Fibroblast of the conjunctiva (primary cell): Measurements from ENCODE around the gene ANKRD65.
A peak's percentile ranks its signal among the peaks of the same experiment; 100 is the strongest.
"Not testable (repeated sequence)": the region's sequence is repeated elsewhere in the genome, so short reads cannot be mapped to it uniquely, and the experiment has no call there.

ENCODE experiments used
- DNase-seq: peaks from one replicate; pipeline ENCODE4 v3.0.0-alpha.2; 2010; ENCODE audit warnings: low read depth

Gene ANKRD65

GRCh38 chr1:1415751-1416150 lies 5.3 kb downstream of the ANKRD65 start:
- DNase-seq = no peak

DNA sequence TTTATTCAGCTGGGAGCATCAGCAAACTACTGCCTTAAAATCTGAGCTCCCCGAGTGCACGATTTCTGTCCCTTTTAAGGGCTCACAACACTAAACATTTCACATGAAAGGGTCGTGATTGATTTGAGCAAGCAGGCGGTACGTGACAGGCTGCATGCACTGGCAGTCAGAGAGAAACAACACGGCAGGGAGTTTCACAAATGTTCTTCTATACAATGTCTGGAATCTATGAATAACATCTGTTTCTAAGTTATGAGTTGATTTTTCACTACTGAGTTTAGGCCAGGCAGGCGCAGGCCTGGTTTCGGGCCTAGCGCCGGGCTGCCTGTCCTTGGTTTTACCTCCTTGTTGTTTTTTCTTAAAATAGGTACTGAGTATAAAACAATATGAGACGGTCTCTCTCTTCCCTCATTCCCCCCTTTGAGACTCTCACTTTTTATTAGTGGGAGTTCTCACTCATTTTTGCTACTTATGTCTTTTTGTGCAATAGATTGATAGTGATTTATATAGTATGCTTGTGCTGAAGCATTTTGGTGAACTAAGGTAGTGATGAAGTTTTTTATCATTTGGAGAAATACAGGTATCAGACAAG lies 8.7 kb downstream of the ANKRD65 start:
- not testable (repeated sequence) for DNase-seq

DNA sequence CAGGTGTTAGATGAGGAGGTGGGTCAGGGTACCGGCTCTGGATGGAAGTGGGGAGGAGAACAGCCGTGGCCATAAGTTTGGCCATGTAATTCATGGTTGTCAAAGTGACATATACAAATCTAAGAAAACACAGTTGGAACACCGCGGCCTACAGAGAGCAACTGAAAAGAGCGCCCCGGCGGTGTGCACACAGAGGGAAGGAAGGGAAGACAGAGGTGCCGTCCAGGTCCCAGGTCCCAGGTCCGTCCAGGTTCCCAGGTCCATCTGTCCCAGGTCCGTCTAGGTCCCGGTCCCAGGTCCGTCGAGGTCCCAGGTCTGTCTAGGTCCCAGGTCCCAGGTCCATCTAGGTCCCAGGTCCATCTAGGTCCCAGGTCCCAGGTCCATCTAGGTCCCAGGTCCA lies 9.4 kb downstream of the ANKRD65 start:
- no peak for DNase-seq

- DNase-seq = not testable (repeated sequence)
These were observed 10.8 kb downstream of the ANKRD65 start for GRCh38 chr1:1410238-1410637.

DNA sequence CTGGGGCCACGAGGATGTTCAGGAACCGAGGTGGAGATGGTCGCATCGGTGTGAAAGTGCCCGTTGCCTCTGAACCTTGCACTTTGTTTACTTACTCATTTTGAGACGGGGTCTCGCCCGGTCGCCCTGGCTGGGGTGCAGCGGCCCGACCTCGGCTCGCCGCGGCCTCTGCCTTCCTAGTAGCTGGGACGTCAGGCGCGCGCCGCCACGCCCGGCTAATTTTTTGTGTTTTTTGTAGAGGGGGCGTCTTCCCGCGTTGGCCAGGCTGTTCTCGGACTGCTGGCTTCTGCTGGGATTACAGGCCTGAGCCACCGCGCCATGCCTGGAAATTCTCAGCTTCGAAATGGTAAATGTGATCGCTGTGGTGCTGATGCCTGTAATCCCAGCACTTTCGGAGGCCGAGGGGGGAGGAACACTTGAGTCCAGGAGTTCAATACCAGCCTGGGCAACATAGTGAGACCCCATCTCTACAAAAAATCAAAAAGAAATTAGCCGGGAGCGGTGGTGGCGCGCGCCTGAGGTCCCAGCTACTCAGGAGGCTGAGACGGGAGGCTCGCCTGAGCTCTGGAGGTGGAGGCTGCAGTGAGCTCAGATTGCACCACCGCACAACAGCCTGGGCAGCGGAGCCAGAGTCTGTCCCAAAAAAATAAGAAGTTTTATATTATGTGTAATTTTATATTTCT lies 13.3 kb downstream of the ANKRD65 start:
- DNase-seq = no peak

DNA sequence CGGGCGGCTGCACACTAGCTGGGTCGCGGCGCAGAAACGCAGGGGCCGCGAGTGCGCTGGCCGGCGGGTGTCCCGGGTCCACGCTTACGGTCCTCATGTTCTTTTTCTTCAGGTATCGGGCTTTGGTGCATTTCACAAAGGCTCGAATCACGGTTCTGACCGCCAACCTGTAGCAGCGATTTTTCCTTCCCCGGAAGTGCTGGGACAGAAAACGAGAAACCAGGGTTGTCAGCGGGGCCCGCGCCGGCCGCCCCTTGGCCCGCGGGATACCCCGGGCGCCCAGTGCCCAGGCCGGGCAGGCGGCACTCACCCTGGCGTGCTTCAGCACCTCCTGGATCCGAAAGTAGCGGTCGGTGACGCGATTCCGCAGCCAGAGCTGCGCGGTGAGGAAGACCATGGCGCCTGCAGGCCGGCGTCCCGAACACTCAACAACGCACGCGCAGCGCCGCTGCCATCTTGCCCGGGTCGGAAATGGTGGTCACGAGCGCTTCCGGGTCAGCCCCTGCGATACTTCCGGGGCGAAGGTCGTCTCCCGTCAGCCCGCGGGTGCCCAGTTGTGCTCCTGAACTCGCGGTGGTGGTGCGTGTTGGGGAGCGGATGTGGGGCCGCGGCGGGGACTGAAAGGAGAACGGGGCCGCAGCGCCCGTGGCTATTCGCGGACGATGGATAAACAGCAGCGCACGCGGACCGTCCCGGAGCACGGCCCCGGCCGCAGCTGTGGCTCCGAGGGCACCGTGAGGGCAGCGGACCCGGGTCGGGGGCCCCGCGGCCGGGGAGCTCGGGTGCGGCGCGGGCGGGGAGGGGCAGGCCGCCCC lies 14.0 kb downstream of the ANKRD65 start, which contains the start of gene MRPL20:
MRPL20 (minus strand) TSS at position 473 of the 815 bp plus-strand sequence; CDS start at position 397, 76 bp downstream.
- peak; percentile 75 for DNase-seq

DNA sequence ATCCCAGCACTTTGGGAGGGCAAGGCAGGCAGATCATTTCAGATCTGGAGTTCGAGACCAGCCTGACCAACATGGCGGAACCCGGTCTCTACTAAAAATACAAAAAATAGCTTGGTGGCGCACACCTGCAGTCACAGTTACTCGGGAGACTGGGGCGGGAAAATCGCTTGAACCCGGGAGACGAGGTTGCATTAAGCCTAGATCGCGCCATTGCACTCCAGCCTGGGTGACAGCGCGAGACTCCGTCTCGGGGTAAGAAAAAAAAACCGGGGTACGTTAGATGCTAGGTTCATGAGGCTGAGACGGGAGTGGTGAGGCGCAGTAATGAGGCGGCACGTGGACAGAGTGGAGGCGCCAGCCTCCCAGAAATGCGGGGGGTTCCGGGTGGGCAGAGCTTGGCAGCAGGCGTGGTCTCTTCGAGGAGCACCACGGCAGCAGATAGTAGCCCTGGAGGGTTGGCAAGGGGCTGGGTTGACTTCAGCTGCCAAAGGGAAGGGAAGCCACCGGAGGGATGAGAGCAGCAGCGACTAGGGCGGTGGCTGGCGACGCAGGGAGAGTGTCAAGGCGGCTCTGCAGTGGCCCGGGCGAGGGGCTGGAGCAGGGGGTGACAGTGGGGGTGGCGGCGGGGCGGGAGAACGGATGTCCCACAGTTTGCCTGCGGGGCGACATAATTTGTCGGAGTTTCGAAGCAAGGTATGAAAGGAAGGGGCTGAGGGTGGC lies 14.8 kb downstream of the ANKRD65 start:
- DNase-seq = no peak

DNA sequence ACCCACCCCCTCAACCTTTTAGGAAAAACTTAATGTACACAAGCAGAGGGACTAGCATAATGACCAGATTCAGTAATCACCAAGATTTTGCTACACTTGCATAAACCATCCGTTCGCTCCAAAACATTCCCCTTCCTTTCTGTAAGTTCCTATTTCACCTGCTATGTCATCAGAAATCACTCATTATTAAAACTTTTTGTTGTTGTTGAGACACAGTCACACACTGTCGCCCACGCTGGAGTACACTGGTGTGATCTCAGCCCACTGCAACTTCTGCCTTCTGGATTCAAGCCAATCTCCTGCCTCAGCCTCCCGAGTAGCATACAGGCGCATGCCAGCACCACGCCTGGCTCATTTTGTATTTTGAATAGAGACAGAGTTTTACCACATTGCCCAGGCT lies 17.4 kb downstream of the ANKRD65 start:
- DNase-seq = no peak

DNA sequence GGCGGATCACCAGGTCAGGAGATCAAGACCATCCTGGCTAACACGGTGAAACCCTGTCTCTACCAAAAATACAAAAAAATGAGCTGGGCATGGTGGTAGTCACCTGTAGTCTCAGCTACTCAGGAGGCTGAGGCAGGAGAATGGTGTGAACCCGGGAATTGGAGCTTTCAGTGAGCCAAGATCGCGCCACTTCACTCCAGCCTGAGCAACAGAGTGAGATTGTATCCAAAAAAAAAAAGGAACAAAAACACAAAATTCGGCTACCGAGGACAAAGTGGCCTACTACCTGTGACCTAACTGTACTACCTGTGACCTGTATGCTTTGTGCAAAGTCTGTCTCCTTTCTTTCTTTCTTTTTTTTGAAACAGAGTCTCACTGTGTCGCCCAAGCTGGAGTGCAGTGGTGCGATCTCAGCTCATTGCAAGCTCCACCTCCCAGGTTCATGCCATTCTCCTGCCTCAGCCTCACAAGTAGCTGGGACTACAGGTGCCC lies 18.1 kb downstream of the ANKRD65 start:
- DNase-seq = not testable (repeated sequence)

GRCh38 chr1:1402072-1402900 lies 18.8 kb downstream of the ANKRD65 start:
- DNase-seq = peak; percentile 47

DNA sequence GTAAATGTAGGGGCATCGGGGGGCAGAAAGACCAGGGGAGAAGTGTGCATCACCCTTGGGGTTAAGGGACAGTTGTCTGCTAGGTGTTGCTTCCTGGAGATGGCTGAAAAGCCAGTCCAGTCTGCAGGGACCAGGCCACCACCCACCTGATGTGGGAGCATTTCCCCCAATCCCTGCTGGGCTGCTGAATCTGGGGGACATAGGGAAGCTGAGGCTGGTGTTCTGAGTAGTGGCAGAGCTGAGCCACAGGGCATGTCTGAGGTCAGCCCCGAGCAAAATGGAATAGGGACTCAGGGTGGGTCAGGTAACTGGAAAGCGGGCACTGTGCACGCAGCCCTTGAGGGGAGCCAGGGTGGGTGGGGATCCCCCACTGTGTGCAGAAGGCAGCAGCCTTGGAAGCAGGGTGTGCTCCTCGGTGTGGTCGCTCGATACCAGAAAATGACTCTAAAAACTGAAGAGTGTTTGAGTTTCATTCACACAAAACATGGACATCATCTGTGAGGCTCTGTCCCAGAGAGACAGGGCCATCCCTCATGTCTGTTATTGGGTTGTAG lies 19.5 kb downstream of the ANKRD65 start:
- DNase-seq = no peak

- no peak for DNase-seq
These were observed 20.3 kb downstream of the ANKRD65 start for GRCh38 chr1:1400576-1401456.

DNA sequence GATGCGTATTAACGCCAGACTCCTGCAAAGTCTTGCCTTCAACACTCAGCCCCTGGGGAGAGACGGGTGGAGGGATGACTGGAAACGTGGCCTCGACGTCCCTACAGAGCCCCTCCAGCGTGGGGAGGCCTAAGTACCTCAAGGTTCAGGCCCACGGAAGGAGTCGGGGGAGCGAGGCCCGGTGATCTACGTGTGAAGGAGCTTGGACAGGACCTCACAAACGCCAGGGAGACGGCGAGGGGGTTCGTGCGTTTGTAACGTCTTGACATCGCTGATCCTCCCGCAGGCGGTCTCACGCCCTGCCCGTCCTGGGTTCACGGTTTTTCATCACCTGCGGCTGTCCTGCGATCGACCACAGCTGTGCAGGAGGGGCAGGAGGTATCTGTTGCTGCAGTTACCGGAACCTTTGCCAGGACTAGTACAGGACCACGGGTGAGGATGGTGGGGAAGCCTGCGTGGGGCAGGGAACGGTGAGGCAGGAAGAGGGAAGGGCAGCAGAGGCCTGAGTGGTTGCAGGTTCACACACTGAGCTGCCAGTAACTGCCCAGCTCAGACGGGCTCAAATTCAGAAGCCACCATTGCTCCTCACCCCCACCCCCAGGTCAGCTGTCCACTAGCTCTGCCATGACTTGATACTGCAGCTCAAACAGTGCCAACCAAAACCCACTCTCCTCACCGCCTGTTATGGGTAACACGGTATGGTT lies 21.1 kb downstream of the ANKRD65 start:
- no peak for DNase-seq

- peak; percentile 95 for DNase-seq
These were observed 21.7 kb downstream of the ANKRD65 start, which contains the start of gene CCNL2 for GRCh38 chr1:1399187-1399871. TSS of gene CCNL2 (minus strand) at chr1:1399335. CDS start at chr1:1399306, 29 bp downstream.

DNA sequence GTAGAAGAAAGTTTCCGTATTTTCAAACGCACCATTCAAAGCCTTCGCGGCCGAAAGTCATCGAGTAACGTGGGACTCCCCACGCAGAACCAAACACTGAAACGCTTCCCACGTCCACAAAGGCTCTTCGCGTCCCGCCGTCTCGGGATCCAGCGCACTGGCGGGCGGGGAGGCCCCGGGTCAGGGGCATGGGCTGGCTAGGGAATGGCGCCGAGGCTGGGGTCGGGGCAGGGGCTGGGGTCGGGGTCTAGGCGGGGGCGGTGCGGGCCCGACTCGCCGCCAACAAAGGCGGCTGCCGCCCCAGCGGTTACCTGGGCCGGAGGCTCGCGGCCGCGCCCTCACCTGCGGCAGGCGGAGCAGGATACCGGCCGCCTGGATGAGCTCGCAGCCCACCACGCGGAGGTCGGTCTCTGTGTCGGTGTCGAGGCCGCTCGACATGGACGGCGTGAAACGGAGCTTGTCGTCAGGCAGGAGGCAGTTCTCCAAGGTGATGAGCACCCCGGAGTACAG lies 22.3 kb downstream of the ANKRD65 start:
- DNase-seq = no peak

DNA sequence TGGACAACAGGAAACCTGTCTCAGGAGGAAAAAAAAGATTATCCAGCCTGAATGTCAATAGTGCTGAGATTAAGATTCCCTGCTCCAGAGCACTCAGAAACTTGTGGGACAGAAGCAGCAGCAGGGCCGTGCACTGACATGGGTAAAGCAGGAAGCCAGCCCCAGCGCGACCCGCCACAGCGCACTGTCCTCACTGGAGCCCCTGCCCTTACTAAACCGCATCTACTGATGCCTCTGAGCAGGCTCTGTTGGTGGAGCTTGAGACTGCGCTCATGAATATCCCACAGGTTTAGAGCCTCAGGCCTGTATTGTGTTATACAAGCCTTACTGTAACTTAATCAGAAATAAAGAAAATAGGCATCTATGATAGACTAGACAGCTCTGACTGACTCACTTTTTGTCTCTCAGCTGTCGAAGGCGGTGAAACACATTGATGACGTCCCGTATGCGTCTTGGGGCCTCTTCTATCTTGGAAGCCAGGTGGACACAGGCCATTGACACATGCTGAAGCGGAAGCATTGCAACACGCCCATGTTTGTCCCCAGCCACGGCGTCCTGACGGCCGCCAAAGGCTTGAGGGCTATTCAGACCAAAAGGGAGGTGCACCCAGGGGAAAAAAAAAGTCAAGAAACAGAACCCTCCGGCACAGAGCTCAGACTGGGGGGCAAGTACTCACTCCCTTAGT lies 23.1 kb downstream of the ANKRD65 start:
- DNase-seq = no peak

DNA sequence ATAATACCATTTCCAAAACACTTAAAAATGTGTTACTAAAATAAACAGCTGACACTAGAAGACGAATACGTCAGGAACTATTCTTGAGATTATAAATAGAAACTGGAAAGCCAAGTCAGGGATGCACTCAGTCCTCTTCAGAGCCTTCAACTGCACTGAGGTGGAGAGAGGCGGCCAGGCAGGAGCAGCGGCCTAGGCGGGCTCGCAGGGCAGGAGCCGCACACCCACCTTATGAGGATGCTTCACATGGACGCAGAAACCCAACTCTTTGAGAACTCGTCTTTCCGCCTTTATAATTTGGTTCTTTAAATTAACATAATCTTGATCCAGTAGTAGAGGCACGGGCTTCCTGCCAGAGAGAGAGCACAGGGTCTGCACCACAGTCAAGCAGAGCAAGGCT lies 25.9 kb downstream of the ANKRD65 start:
- no peak for DNase-seq

GRCh38 chr1:1394116-1394515 lies 27.0 kb downstream of the ANKRD65 start:
- DNase-seq = no peak
